Epithelial cell of prostate (primary cell): ENCODE measurements around the gene PRKCH.
A peak's percentile ranks its signal among the peaks of the same experiment; 100 is the strongest.

Experiments
- DNase-seq: peaks from one replicate; pipeline ENCODE4 v3.0.0-alpha.2; 2011; ENCODE audit warnings: low read depth, low spot score
- H3K27ac ChIP-seq: fragments of 450-650 bp; 2 replicates; pipeline ENCODE4 v1.5.1; 2017; ENCODE audit warnings: mild to moderate bottlenecking

The PRKCH gene

GRCh38 chr14:61498811-61499210 is 177.4 kb downstream of the PRKCH start:
- H3K27ac ChIP-seq: peak overlapping the region; percentile 28
- DNase-seq: no peak

GRCh38 chr14:61499991-61500390 is 178.6 kb downstream of the PRKCH start:
- DNase-seq: no peak
- no peak overlapping the region for H3K27ac ChIP-seq

- peak overlapping the region; percentile 93 for H3K27ac ChIP-seq
- no peak for DNase-seq
Observed at GRCh38 chr14:61501714-61502458, 180.5 kb downstream of the PRKCH start.

- H3K27ac ChIP-seq: peak overlapping the region; percentile 93
- no peak for DNase-seq
Observed at GRCh38 chr14:61502459-61503093, 181.2 kb downstream of the PRKCH start.

- H3K27ac ChIP-seq: peak overlapping the region; percentile 93
- peak; percentile 65 for DNase-seq
Observed at GRCh38 chr14:61503167-61503801, 181.9 kb downstream of the PRKCH start.

- DNase-seq: no peak
- no peak overlapping the region for H3K27ac ChIP-seq
Observed at GRCh38 chr14:61504901-61505300, 183.5 kb downstream of the PRKCH start.

GRCh38 chr14:61505815-61506809 is 184.7 kb downstream of the PRKCH start:
- H3K27ac ChIP-seq: no peak overlapping the region
- DNase-seq: no peak

GRCh38 chr14:61508526-61508925 is 187.1 kb downstream of the PRKCH start:
- H3K27ac ChIP-seq: no peak overlapping the region
- no peak for DNase-seq

- H3K27ac ChIP-seq: peak overlapping the region; percentile 91
- no peak for DNase-seq
Observed at GRCh38 chr14:61510736-61511557, 189.6 kb downstream of the PRKCH start.

- no peak for DNase-seq
- peak overlapping the region; percentile 91 for H3K27ac ChIP-seq
Observed at GRCh38 chr14:61511558-61511948, 190.2 kb downstream of the PRKCH start.

- DNase-seq: no peak
- H3K27ac ChIP-seq: peak overlapping the region; percentile 91
Observed at GRCh38 chr14:61512026-61512834, 190.9 kb downstream of the PRKCH start.

- peak overlapping the region; percentile 91 for H3K27ac ChIP-seq
- DNase-seq: no peak
Observed at GRCh38 chr14:61513986-61514830, 192.8 kb downstream of the PRKCH start.

GRCh38 chr14:61514927-61515326 is 193.5 kb downstream of the PRKCH start:
- no peak for DNase-seq
- peak overlapping the region; percentile 91 for H3K27ac ChIP-seq

GRCh38 chr14:61515436-61516117 is 194.2 kb downstream of the PRKCH start:
- no peak for DNase-seq
- no peak overlapping the region for H3K27ac ChIP-seq

- no peak for DNase-seq
- no peak overlapping the region for H3K27ac ChIP-seq
Observed at GRCh38 chr14:61516118-61516743, 194.9 kb downstream of the PRKCH start.

- no peak overlapping the region for H3K27ac ChIP-seq
- no peak for DNase-seq
Observed at GRCh38 chr14:61516964-61517653, 195.7 kb downstream of the PRKCH start.
